ENCODE data around the gene ANKRD9.

GRCh38 chr14:102493096-102493495 is 16.5 kb downstream of the ANKRD9 start:
- no peak for TF ChIP-seq CTCF (IDR thresholded peaks at IDR 0.05; ENCODE audit: poor library complexity, severe bottlenecking)
- TF ChIP-seq POLR2AphosphoS5 (IDR thresholded peaks at IDR 0.05): no peak
- TF ChIP-seq MXI1 (conservative IDR thresholded peaks at IDR 0.05; ENCODE audit: poor library complexity, severe bottlenecking): no peak
- no peak for TF ChIP-seq EZH2 (IDR thresholded peaks at IDR 0.05; ENCODE audit: borderline replicate concordance, insufficient read depth, low read length, poor library complexity, severe bottlenecking)
- TF ChIP-seq EP300 (conservative IDR thresholded peaks at IDR 0.05; ENCODE audit: poor library complexity, severe bottlenecking): no peak
- TF ChIP-seq RAD21 (conservative IDR thresholded peaks at IDR 0.05): no peak
- no peak for TF ChIP-seq REST (IDR thresholded peaks at IDR 0.05; ENCODE audit: borderline replicate concordance)
- TF ChIP-seq SMC3 (conservative IDR thresholded peaks at IDR 0.05; ENCODE audit: poor library complexity): no peak

Measured in neural cell (in vitro differentiated cells).